ENCODE measurements around the gene PATJ.
A peak's percentile ranks its signal among the peaks of the same experiment; 100 is the strongest.
"Not testable (repeated sequence)": the region's sequence is repeated elsewhere in the genome, so short reads cannot be mapped to it uniquely, and the experiment has no call there.

Gene PATJ

GRCh38 chr1:61741711-61742619 lies at the start of gene PATJ:
TSS of gene PATJ (plus strand) at chr1:61742480. CDS start at chr1:61762893, 20,413 bp downstream.
- DNase-seq, result peak; percentile 43 to 66

GRCh38 chr1:61699911-61700851 lies 42.1 kb upstream of the PATJ start:
- no peak for DNase-seq

- DNase-seq, result no peak
Measured at GRCh38 chr1:61708953-61709907, 33.0 kb upstream of the PATJ start.

GRCh38 chr1:61709908-61710289 lies 32.4 kb upstream of the PATJ start:
- DNase-seq, result no peak

DNA sequence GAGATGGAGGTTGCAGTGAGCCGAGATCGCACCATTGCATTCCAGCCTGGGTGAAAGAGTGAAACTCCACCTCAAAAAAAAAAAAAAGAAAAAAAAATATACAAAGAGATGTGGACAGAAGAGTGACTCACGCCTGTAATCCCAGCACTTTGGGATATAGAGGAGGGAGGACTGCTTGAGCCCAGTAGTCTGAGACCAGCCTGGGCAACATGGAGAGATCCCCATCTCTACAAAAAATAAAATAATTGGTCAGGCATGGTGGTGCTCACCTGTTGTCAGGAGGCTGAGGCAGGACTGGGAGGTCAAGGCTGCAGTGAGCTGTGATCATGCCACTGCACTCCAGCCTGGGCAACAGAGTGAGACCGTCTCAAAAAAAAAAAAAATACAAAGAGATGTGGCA lies 31.0 kb upstream of the PATJ start:
- not testable (repeated sequence) for DNase-seq

DNA sequence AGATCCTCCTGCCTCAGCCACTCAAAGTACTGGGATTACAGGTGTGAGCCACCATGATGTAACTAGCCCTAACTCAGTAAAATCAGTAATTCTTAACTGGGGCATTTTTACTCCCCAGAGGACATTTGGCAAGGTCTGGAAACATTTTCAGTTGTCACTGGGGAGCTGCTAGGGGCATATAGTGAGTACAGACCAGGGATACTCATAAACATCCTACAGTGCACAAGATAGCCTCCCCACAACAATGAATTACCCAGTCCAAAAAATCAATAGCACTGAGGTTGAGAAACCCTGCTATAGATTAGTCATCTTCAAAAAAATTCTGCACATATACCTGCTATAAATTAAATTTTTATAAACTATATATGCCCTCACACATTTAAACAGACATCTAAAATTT lies 30.3 kb upstream of the PATJ start:
- DNase-seq, result no peak

GRCh38 chr1:61718996-61719663 lies 23.1 kb upstream of the PATJ start:
- DNase-seq, result not testable (repeated sequence)

DNA sequence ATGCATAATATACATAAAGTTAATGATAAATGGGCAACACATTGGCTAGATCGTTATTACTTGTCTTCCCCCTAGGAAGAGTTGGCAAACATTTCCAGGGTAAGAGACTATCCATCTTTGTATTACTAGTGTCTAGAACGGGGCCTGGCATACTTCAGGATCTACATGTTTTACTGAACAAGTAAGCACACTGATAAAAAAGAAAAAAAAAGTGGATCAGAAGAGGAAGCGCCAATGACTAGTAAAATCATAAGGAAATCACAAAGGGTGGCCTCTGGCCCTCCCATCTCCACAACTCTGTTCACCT lies 17.8 kb upstream of the PATJ start:
- no peak for DNase-seq

DNA sequence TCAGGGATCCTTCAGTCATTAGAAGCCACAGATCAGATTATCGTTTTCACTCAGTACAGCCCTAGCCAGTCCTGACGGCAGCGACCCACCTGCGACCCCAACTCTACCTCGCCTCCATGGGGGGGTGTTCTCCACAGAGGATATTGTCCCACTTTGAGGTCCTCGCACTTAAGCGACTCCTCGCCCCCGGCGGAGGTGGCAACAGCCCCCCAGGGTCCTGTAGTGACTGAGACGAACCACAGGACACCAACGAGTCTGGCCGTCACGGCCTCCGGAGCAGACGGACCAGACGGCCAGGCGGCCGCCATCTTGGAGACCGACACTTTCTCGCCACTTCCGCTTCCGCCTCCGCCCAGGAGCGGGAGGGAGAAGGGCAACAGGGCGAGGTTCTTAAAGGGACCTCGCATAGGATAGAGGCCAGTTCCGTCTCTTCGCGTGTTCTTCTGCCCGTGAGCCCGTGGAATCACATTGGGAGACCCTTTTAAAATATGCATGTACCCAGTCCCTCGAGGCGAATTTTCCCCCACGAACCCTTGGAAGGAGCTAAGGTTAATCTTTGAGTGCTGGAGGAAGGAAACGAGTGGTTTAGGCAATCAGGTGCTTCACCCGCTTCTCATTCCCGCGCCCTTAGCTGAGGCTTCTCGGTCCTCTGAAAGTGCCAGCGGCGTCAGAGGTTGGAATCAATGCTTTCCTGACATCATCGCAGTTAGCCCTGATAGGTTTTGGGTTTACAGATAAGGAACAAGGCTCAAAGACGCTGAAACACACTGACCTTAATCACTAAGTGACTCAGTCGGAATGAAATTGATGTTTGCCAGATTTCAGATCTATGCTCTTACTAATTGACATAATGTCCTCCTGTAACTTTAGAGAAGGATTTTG lies 17.2 kb upstream of the PATJ start, which contains the start of gene TM2D1:
TSS of gene TM2D1 (minus strand) at position 329 of the 882 bp plus-strand sequence. CDS start at position 308, 21 bp downstream.
- peak; percentile 80 to 90 for DNase-seq

DNA sequence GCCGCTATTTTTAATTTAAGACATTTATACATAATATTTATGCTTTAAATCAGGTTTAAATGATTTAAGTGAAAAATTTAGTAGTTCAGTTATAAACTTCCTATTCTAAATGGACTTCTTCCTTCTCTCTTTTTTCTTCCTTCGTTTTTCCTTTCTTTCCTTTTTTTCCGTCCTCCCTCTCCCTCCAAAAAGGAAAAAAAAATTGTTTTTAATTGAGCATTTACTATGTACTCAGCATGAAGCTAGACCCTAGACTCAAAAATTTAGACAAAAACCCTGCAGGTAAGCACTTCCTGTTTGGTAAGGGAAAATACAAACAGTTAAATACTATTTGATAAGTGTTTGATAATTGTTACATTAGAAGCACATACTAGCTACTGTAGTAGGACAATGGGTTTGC lies 14.7 kb upstream of the PATJ start:
- DNase-seq, result no peak

DNA sequence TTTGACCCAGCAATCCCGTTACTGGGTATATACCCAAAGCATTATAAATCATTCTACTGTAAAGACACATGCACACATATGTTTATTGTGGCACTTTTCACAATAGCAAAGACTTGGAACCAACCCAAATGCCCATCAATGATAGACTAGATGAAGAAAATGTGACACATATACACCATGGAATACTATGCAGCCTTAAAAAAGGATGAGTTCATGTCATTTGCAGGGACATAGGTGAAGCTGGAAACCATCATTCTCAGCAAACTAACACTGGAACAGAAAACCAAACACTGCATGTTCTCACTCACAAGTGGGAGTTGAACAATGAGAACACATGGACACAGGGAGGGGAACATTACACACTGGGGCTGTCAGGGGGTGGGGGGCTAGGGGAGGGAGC lies 11.6 kb upstream of the PATJ start:
- not testable (repeated sequence) for DNase-seq

- DNase-seq, result no peak
Measured at GRCh38 chr1:61732726-61733125, 9.6 kb upstream of the PATJ start.

DNA sequence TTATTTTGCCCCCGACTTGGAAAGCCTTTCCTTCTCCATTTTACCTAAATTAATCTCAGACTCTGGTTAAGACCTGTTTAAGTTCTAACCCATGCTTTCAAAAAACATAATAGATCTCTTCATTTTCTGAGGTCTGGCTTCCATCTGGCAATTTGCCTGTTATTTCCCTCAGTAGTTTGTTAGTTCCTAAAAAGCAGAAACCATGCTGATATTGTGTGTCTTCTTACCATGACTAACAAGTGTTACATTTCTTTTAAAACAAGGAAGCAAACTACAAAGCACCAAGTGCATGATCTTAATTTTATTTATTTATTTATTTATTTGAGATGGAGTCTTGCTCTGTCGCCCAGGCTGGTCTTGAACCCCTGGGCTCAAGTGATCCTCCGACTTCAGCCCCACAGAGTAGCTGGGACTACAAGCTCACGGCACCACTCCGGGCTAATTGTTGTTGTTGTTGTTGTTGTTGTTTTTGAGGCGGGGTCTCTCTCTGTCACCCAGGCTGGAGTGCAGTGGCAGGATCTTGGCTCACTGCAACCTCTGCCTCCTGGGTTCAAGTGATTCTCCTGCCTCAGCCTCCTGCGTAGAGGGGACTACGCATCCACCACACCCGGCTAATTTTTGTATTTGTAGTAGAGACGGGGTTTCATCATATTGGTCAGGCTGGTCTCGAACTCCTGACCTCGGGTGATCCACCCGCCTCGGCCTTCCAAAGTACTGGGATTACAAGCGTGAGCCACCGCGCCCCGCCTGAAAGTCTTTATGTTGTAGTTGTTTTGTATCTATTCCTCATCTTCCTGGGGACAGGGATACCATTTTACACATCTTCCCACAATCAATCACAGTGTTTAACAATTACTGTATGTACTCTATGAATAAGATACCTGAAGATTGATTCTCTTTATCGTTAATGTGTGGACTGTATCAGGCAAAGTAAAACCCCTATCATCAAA lies 1.3 kb upstream of the PATJ start:
- DNase-seq, result no peak

DNA sequence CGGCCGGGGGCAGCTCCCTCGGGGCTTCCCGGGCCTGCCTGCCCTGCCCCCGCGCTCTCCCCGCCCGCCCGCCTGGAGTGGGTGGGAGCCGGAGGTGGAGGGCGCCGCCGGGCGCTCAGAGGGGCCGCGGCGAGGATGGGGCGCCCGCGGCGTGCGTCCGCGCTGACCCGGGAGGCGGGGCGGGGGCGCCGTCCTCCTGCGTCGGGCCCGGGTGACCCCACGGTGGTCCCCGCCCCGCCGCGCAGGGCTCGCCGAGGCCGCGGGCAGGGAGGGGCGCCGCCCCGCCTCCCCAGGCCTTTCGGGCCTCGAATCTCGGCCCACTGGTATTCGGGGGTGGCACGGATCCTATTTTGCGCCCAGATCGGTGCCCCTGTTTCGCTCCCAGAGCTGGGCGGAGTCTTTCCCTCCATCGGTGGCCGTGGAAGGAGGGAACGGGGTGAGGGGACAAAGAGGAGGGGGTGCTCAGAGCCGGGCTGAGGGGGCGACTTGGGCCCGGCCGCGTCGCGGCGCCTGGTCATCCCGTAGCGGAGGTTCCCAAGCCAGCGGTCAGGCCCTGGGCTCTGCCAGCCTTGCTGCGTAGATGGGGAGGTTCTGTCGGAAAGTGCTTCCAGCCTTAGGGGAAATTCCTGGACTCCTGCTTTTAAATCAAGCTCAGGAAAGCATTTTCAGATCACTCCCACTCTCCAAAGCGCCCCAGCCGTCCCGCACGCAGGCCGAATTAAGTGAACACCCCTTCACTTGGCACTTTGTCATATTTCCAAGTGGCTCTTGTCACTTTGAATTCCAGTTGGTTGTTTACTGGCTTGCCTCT lies 545 bp downstream of the PATJ start:
- peak in 1 of 2 experiments; percentile 40 for DNase-seq

GRCh38 chr1:61743431-61743705 lies 1.1 kb downstream of the PATJ start:
- no peak for DNase-seq

- DNase-seq, result no peak
Measured at GRCh38 chr1:61743716-61744580, 1.7 kb downstream of the PATJ start.

GRCh38 chr1:61746813-61747212 lies 4.5 kb downstream of the PATJ start:
- DNase-seq, result no peak

DNA sequence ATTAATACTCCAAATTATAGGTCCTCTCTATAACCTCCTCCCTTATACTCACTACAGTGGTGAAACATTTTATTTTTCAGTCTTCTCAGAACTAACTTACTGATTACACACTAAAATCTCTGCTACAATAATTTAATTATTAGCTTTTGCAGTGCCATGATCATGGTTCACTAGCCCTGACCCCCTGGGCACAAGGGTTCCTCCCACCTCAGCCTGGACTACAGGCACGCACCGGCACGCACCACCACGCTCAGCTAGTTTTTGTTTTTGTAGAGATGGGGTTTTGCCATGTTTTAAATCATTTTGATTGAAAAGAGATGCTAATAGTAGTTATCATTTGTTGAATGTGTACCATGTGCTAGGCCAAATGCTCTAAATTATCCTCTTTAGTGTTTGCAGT lies 6.3 kb downstream of the PATJ start:
- no peak for DNase-seq
